HL-60 (cell line): ENCODE results near the gene PARS2.

Source experiments
- DNase-seq, 2 experiments: peaks; one replicate each; pipeline ENCODE4 v3.0.0-alpha.2; 2010 to 2020; ENCODE audit warnings: low read depth in 1 of 2, low spot score in 1 of 2
- H3K27ac ChIP-seq: fragments of 250-450 bp; sonication (Bioruptor Pico); replicated peaks from 2 replicates; pipeline ENCODE4 v1.5.1; 2020; ENCODE audit warnings: mild to moderate bottlenecking, moderate library complexity
- H3K27me3 ChIP-seq: fragments of 250-450 bp; sonication (Bioruptor Pico); 2 replicates; pipeline ENCODE4 v1.5.1; 2021; ENCODE audit warnings: mild to moderate bottlenecking, moderate library complexity; ENCODE audit not compliant: insufficient read depth, poor library complexity, severe bottlenecking
- H3K4me3 ChIP-seq: replicated peaks from 2 replicates; pipeline ENCODE4 v1.5.1; 2011; ENCODE audit warnings: mild to moderate bottlenecking, control low read depth, low read length; ENCODE audit not compliant: insufficient read depth
- GABPA ChIP-seq: IDR thresholded peaks from 2 replicates; pipeline ENCODE4 v1.6.1; 2012; ENCODE audit warnings: low read depth
- POLR2AphosphoS5 ChIP-seq: IDR thresholded peaks from 2 replicates; pipeline ENCODE4 v1.6.1; 2012; ENCODE audit warnings: low read depth
- SPI1 ChIP-seq: IDR thresholded peaks from 2 replicates; pipeline ENCODE4 v1.6.1; 2012; ENCODE audit warnings: low read depth, mild to moderate bottlenecking, borderline replicate concordance
- TF ChIP-seq, protein P1 (sequence below): IDR thresholded peaks from one replicate; pipeline ENCODE4 v1.5.1; 2011; ENCODE audit warnings: low read length, control low read depth, inconsistent platforms; ENCODE audit not compliant: insufficient read depth
- TF ChIP-seq, protein P2 (sequence below): IDR thresholded peaks from 2 replicates; pipeline ENCODE4 v1.6.1; 2012; ENCODE audit warnings: low read depth; ENCODE audit not compliant: insufficient replicate concordance

The PARS2 gene

DNA sequence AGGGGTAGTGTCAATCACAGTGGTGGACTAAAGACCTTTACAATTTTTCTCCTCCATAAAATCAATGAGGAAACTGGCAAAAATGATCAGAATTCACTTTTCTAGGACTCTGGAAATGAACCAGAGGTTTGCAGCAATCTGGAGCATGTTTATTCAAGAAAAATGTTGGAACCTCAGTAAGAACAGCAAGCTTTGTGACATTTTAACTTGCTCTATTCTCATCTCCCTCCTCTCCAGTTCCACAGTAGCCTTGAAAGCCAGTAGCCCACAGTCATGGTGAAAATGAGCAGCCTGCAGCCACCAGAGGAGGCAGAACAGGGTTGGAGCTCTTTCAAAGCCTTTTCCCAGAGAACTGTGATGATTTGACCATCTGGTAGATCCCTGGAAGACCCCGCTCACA, 39.6 kb downstream of the PARS2 start:
- H3K27me3 ChIP-seq: no peaks in the 10 kb centered on the region
- no peak overlapping the region for H3K27ac ChIP-seq
- TF ChIP-seq GABPA: no peak
- TF ChIP-seq, protein P1, sequence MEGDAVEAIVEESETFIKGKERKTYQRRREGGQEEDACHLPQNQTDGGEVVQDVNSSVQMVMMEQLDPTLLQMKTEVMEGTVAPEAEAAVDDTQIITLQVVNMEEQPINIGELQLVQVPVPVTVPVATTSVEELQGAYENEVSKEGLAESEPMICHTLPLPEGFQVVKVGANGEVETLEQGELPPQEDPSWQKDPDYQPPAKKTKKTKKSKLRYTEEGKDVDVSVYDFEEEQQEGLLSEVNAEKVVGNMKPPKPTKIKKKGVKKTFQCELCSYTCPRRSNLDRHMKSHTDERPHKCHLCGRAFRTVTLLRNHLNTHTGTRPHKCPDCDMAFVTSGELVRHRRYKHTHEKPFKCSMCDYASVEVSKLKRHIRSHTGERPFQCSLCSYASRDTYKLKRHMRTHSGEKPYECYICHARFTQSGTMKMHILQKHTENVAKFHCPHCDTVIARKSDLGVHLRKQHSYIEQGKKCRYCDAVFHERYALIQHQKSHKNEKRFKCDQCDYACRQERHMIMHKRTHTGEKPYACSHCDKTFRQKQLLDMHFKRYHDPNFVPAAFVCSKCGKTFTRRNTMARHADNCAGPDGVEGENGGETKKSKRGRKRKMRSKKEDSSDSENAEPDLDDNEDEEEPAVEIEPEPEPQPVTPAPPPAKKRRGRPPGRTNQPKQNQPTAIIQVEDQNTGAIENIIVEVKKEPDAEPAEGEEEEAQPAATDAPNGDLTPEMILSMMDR: no peak
- TF ChIP-seq, protein P2, sequence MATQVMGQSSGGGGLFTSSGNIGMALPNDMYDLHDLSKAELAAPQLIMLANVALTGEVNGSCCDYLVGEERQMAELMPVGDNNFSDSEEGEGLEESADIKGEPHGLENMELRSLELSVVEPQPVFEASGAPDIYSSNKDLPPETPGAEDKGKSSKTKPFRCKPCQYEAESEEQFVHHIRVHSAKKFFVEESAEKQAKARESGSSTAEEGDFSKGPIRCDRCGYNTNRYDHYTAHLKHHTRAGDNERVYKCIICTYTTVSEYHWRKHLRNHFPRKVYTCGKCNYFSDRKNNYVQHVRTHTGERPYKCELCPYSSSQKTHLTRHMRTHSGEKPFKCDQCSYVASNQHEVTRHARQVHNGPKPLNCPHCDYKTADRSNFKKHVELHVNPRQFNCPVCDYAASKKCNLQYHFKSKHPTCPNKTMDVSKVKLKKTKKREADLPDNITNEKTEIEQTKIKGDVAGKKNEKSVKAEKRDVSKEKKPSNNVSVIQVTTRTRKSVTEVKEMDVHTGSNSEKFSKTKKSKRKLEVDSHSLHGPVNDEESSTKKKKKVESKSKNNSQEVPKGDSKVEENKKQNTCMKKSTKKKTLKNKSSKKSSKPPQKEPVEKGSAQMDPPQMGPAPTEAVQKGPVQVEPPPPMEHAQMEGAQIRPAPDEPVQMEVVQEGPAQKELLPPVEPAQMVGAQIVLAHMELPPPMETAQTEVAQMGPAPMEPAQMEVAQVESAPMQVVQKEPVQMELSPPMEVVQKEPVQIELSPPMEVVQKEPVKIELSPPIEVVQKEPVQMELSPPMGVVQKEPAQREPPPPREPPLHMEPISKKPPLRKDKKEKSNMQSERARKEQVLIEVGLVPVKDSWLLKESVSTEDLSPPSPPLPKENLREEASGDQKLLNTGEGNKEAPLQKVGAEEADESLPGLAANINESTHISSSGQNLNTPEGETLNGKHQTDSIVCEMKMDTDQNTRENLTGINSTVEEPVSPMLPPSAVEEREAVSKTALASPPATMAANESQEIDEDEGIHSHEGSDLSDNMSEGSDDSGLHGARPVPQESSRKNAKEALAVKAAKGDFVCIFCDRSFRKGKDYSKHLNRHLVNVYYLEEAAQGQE: no peak
- no peak for TF ChIP-seq POLR2AphosphoS5
- no peak for TF ChIP-seq SPI1
- H3K4me3 ChIP-seq: no peak overlapping the region
- DNase-seq: no peak

DNA sequence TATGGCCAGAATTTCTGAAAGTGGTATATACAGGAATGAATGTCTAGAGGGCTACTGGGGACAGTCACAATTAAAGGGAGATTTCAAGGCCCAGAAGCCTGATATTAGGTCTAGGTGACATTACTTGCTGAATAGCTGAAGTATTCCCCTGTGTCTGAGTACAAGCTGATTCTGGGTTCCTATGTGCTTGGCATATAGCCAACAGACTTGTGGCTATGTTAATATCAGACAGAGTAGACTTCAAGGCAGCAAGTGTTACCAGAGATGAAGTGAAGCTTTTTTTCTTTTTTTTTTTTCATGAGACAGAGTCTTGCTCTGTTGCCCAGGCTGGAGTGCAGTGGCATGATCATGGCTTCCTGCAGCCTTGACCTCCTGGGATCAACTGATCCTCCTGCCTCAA, 40.3 kb downstream of the PARS2 start:
- H3K27me3 ChIP-seq: no peaks in the 10 kb centered on the region
- TF ChIP-seq POLR2AphosphoS5: no peak
- TF ChIP-seq, protein P1: no peak
- no peak for TF ChIP-seq SPI1
- TF ChIP-seq, protein P2: no peak
- no peak for TF ChIP-seq GABPA

DNA sequence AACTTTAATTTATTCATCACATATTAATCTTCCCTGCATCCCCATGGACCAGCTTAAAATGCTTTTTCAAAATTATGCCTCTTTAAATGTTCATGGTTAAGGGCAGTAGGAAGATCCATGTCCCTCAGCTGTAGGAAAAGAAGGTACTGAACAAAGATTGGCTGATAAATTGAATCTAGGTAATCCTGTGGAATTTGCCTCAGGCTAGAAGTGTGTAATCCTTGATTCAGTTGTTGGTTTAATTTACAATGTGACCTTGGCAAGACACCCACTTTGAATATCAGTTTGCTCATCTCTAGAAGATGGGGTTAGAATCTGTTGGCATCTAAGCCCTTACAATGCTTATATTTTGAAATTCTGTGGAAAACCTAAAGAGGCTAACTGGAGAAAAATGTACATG, 42.6 kb downstream of the PARS2 start:
- TF ChIP-seq GABPA: no peak
- DNase-seq: no peak
- no peak overlapping the region for H3K27ac ChIP-seq
- no peak overlapping the region for H3K4me3 ChIP-seq
- no peaks in the 10 kb centered on the region for H3K27me3 ChIP-seq

More for the DNA sequence above, 40.3 kb downstream of the PARS2 start:
- Histone ChIP-seq H3K27ac (no peak overlapping the region), H3K4me3 (no peak overlapping the region)
- no peak for DNase-seq

DNA sequence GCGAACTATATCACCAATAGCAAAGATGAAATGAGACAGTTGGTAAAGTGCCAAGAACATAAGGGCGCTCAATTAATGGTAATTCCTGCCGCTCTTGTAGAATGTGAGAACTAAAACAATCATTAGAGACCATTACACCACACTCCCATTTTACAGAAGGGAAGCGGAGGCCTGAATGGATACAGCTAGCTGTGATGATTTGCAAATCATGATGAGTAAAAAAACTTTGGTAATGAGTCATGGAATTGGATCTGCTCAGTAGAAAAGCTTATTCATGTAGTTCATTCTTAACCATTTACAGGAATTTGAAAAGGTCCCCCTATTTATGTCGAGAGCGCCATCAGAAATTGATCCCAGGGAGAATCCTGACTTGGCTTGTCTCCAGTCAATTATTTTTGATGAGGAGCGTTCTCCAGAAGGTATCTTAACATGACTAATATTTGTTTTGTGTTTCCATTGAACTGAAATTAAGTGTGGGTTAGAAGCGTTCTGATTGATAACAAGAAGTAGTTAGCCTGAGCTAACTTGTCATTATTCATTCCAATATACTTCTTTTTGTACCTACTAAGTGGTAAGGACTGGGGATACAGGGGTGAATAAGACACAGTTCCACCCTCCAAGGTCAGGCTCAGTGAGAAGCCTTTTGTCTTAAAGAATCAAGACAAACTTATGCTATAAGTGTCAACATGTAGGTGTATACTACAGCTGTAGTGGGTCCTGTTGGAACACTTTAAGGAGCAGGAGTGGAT, 47.9 kb downstream of the PARS2 start:
- peak in 1 of 2 experiments; percentile 17 for DNase-seq
- H3K4me3 ChIP-seq: peak overlapping the region; percentile 61
- H3K27ac ChIP-seq: peak overlapping the region; percentile 73
- TF ChIP-seq GABPA: no peak
- TF ChIP-seq POLR2AphosphoS5: no peak
- TF ChIP-seq, protein P2: no peak
- H3K27me3 ChIP-seq: no peaks in the 10 kb centered on the region
